GM13977 (cell line): Measurements from ENCODE around the gene ASL.
"Not testable (repeated sequence)": the region's sequence is repeated elsewhere in the genome, so short reads cannot be mapped to it uniquely, and the experiment has no call there.

Source experiments
- DNase-seq: peaks from one replicate; pipeline ENCODE4 v3.0.0; 2012; ENCODE audit warnings: low spot score
- in situ Hi-C: fragments of 300-500 bp; cut with MboI; formaldehyde crosslinking; loops from one replicate; pipeline ENCODE4 v1.12.0; 2022; ENCODE audit warnings: low sequenced_read_pairs, low pct_unique_long_range_greater_than_20kb, mixed read lengths, inconsistent platforms; ENCODE audit not compliant: unreplicated experiment
- TF ChIP-seq, protein P1 (sequence below): IDR thresholded peaks from 2 replicates; pipeline ENCODE4 v1.5.1; 2012; ENCODE audit warnings: mild to moderate bottlenecking, control low read depth; ENCODE audit not compliant: insufficient read depth; ENCODE audit errors: extremely low read depth, missing control alignments

Gene ASL

DNA sequence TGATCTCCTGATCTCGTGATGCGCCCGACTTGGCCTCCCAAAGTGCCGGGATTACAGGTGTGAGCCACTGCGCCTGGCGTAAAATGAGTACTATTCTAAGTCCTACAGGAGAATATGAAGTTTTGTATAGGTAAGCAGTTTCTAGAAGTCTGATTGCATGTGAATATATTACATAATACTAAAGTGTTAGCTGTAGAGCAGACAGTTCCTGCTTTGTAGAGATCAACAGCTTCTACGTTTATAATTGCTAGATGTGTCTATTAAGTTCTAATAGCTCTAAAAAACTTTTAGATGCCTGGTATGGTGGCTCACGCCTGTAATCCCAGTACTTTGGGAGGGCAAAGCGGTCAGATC, 47.5 kb downstream of the ASL start:
- TF ChIP-seq, protein P1, sequence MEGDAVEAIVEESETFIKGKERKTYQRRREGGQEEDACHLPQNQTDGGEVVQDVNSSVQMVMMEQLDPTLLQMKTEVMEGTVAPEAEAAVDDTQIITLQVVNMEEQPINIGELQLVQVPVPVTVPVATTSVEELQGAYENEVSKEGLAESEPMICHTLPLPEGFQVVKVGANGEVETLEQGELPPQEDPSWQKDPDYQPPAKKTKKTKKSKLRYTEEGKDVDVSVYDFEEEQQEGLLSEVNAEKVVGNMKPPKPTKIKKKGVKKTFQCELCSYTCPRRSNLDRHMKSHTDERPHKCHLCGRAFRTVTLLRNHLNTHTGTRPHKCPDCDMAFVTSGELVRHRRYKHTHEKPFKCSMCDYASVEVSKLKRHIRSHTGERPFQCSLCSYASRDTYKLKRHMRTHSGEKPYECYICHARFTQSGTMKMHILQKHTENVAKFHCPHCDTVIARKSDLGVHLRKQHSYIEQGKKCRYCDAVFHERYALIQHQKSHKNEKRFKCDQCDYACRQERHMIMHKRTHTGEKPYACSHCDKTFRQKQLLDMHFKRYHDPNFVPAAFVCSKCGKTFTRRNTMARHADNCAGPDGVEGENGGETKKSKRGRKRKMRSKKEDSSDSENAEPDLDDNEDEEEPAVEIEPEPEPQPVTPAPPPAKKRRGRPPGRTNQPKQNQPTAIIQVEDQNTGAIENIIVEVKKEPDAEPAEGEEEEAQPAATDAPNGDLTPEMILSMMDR: no peak
- no peak for DNase-seq
- in situ Hi-C loops: no loop called here

DNA sequence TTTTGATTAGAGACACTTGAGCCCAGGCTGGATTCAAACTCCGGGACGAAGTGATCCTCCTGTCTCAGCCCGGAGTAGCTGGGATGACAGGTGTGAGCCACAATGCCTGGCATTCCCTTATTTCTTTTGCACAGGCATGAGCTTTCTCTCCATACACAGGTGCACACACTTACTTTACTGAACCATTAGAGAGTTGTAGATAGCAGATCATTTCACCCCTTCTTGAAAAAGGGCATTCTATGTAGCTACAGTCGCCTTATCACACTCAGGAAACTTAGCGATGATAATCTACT, 48.9 kb downstream of the ASL start:
- in situ Hi-C loops, DNase-seq: not testable (repeated sequence)

DNA sequence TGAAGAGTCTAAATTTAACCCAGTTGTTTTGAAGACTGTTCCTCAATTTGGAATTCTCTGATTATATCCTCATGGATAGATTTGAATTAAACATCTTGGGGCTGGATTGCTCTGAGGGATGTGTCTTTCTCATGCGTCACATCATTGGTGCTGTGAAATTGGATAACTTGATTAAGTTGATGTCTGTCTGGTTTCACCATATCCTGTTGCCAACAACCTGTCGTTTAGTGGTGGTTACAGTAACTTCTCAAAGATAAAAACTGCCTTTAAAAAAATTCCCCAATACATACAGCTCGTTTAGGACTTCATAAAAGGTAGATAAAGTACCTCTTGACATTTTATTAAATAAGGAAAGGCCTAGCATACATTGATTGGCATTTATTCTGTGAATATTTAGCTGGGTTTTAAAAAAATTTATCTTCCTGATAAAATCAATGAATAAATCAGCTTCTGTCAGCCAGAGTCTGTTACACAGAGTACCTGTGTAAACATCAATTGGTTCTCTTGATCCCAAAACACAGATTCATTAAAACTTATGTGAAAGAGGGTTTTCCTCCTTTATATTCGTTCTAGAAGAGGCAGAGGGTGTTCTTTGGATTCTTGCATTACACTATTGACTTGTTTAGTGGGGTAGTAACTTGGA, 49.6 kb downstream of the ASL start:
- in situ Hi-C loops: no loop called here
- no peak for DNase-seq
- TF ChIP-seq, protein P1: no peak

DNA sequence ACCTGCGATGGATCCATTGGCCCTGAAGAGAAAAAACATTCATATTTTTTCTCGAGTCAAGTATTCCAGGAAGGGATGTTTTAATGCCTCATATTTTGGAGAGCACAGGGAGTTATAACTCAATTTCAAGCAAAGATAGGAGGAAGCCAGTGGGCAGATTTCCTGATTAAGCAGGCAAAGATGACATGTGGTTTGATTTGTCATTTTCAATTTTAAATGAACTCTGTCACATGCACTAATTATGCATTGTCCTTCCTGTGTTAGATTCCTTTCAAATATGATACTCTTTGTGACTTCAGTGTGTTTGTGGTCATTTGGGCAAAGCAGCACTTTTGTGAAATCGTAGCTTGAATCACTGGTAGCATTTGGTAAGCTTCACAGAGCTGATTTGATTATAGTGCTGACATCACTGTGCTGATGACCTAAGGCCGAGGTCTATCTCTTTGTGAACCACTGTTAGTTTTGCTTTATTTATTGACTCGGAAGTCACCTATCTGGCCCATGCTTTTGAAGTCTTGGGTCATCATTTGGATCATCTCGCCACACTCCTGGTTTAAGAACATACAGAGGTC, 50.2 kb downstream of the ASL start:
- DNase-seq, in situ Hi-C loops: not testable (repeated sequence)

DNA sequence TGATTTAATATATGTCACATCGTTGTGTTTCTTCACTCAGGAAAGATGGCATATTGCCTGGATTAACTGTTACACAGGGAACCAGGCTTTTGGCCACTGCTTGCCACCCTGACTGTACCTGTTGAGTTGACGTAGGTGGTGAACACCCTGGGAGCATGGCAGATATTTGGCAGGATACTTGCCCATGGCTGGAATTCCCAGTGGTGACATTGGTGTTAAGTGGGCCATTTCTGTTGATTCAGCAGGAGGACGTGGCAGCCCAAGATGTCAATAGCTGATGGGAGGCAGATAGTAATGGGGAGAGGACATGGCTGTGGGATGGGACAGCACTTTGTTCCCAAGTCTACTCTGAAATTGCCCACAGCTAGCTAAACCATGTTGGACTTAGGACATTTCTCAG, 51.6 kb downstream of the ASL start:
- in situ Hi-C loops, DNase-seq: not testable (repeated sequence)

DNA sequence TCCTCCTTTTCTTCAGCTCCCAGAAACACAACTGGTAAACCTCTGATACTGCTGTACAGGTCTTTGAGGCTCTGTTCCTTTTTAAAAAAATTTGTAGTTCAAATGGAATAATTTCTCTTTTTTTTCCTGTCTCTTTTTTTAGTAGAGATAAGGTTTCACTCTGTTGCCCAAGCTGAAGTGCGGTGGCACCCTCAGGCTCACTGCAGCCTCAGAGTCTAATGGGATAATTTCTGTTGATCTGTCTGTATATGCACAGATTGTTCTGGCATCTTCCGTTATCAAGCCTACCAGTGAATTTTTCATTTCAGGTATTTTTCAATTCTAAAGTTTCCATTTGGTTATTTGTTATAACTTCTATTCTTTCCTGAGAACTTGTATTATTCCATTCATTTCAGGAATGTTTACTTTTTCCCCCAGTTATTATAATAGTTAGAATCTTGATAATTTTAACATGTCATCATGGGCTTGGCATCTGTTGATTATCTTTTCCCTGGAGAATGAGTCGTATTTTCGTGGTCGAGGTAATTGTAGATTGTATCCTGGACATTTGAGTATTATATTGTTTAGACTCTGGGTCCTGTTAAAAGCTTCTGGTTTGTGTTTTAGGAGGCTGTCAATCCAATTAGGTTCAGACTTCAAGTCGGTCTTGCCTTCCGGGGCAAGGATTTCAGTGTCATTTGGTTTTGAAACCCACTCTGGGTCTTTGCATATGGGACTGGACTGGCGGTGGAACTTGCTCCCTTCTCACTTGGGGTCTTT, 63.6 kb downstream of the ASL start:
- TF ChIP-seq, protein P1: no peak
- no peak for DNase-seq
- in situ Hi-C loops: no loop called here

DNA sequence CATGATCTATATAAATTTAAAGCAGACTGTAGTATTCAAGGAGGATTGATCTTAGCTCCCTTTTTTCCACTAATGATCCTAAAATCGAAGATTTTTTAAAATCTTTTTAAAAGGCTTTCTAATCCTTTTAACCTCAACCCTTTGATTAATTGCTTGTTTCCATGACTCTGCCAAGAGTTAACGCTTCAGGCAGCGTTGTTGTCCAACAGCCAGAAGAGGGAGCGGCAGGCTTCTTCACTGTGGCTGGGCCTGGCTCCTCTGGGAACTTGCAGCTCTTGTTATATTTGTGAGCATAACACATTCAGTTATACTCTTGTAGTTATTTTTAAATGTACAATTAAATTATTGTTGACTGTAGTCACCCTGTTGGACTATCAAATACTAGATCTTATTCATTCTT, 65.3 kb downstream of the ASL start:
- no peak for DNase-seq
- TF ChIP-seq, protein P1: no peak
- in situ Hi-C loops: no loop called here

DNA sequence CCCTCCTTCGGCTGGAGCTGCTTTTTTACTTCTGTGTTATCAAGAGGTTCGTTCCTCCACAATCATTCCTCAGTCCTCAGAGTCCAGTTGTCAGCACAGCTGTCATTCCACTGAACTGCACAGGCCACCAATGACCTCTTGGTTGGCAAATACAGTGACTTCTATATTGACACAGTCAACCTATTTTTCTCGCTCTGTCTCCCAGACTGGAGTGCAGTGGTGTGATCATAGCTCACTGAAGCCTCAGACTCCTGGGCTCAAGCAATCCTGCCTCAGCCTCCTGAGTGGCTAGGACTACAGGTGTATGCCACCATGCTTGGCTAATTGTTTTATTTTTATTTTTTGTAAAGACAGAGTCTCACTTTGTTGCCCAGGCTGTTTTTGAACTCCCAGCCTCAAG, 66.7 kb downstream of the ASL start:
- no peak for DNase-seq
- in situ Hi-C loops: no loop called here
- TF ChIP-seq, protein P1: no peak
